Stimulated activated CD8-positive, alpha-beta memory T cell treated with anti-CD3 and anti-CD28 coated beads, Interleukin-2, amount 100 ng/mL, for 1 hour (primary cell): Measurements from ENCODE around the gene GRID1.

Experiments used
- DNase-seq, 2 donors: peaks; one replicate each; pipeline ENCODE4 v3.0.0-alpha.2; 2020; ENCODE audit warnings: low read depth in 2 of 2

The GRID1 gene

GRCh38 chr10:85600026-85600743 lies 766.4 kb downstream of the GRID1 start:
- no peak for DNase-seq

- DNase-seq = no peak
Observed at GRCh38 chr10:85599081-85599480, 767.5 kb downstream of the GRID1 start.

GRCh38 chr10:85598646-85599045 lies 767.9 kb downstream of the GRID1 start:
- DNase-seq = no peak

GRCh38 chr10:85597006-85597405 lies 769.6 kb downstream of the GRID1 start:
- no peak for DNase-seq

GRCh38 chr10:85596389-85596788 lies 770.2 kb downstream of the GRID1 start:
- DNase-seq = no peak

- no peak for DNase-seq
Observed at GRCh38 chr10:85594239-85594638, 772.4 kb downstream of the GRID1 start.

- no peak for DNase-seq
Observed at GRCh38 chr10:85593226-85593772, 773.3 kb downstream of the GRID1 start.

GRCh38 chr10:85581371-85581770 lies 785.2 kb downstream of the GRID1 start:
- no peak for DNase-seq

GRCh38 chr10:85580585-85580984 lies 786.0 kb downstream of the GRID1 start:
- no peak for DNase-seq

GRCh38 chr10:85578860-85579259 lies 787.7 kb downstream of the GRID1 start:
- no peak for DNase-seq

GRCh38 chr10:85575441-85575840 lies 791.2 kb downstream of the GRID1 start:
- no peak for DNase-seq

- no peak for DNase-seq
Observed at GRCh38 chr10:85570871-85571270, 795.7 kb downstream of the GRID1 start.

- DNase-seq = no peak
Observed at GRCh38 chr10:85565381-85565780, 801.2 kb downstream of the GRID1 start.

- no peak for DNase-seq
Observed at GRCh38 chr10:85558533-85558932, 808.1 kb downstream of the GRID1 start.

- DNase-seq = no peak
Observed at GRCh38 chr10:85557706-85558105, 808.9 kb downstream of the GRID1 start.

- no peak for DNase-seq
Observed at GRCh38 chr10:85557077-85557476, 809.5 kb downstream of the GRID1 start.
